GM19467 (cell line): ENCODE results near the gene DPEP1.
"Not testable (repeated sequence)": the region's sequence is repeated elsewhere in the genome, so short reads cannot be mapped to it uniquely, and the experiment has no call there.

Experiments
- ATAC-seq: cut with Tn5 transposase; IDR thresholded peaks from one replicate; pipeline ENCODE4 v1.9.1; 2021; ENCODE audit warnings: mild to moderate bottlenecking, moderate library complexity; ENCODE audit not compliant: unreplicated experiment

Gene DPEP1

DNA sequence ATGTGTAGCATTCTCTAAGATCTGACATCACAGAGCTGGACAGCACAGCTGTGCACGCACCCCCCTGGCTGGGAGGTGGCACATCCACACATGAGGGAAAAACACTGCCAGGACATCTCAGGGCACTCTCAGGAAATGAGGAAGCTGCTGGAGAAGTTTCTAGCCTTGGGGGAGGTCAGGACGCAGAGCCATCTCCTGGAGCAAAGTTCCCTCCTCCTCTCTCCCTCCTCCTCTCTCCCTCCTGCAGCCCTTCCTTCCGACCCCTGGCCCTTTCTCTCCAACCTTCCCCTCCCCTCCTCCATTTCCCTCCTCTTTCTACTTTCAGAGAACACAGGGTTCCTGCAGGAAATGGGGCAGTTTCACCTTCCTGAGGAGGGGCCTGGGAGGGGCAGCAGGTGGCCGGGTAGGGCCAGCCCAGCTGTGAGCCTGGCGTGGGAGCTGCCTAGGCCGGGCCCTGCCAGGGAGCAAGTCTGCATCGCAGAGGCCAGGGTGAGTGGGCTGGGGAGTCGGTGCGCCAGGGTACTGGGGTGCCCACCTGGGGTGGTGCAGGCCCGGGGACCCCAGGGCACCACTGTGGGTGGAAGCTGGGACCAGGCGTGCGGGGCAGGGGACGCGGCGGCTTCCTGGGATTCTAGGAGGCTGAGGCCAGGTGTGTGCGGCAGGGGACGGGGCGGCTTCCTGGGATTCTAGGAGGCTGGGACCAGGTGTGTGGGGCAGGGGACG is at the start of gene DPEP1:
Gene DPEP1, plus strand, starts transcription at position 412 of the 723 bp plus-strand sequence. CDS start 16,769 bp downstream, outside the sequence.
- ATAC-seq = no peak

DNA sequence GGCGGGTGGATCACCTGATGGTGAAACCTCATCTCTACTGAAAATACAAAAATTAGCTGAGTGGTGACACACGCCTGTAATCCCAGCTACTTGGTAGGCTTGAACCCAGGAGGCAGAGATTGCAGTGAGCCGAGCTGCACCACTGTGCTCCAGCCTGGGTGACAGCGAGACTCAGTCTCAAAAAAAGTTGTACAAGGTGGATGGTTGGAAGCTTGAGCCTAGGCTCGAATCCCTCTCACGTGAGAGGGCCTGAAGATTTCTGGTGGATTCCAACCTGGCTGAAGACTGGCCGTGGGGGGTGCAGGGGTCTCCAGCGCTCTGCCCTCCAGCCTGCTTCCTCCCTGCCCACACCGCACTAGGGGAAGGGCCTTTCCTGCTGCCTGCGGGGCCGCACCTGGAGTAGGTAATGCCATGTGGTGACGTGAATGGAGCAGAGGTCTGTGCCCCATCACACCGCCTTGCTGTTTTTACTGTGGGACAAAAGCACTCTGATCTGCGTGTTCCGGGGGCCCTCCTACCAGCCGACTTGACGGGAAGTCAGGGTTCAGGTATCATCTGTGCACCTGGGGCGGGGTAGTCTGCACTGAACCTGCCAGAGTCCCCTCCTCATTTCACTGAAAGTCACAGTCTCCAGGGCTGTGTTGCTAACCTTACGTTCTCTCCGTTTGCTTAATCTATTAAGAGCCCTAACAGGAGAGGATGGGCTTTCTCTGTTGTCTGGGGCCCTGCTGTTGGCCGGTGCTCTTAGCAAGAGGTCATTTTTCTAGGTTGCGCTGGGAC is 48.8 kb upstream of the DPEP1 start:
- no peak for ATAC-seq

DNA sequence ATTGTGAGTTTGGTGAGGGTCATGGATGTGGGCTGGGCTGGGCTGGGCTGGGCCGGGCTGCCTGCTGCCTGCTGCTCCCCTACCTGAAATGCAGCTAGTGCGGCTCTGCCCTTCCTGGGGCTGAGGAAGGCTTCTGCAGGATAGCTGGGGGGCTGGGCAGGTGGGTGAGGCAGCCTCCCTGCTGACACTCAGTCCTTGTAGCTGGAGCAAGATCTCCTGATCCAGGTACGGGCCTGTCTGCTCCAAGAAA is 48.3 kb upstream of the DPEP1 start:
- no peak for ATAC-seq

DNA sequence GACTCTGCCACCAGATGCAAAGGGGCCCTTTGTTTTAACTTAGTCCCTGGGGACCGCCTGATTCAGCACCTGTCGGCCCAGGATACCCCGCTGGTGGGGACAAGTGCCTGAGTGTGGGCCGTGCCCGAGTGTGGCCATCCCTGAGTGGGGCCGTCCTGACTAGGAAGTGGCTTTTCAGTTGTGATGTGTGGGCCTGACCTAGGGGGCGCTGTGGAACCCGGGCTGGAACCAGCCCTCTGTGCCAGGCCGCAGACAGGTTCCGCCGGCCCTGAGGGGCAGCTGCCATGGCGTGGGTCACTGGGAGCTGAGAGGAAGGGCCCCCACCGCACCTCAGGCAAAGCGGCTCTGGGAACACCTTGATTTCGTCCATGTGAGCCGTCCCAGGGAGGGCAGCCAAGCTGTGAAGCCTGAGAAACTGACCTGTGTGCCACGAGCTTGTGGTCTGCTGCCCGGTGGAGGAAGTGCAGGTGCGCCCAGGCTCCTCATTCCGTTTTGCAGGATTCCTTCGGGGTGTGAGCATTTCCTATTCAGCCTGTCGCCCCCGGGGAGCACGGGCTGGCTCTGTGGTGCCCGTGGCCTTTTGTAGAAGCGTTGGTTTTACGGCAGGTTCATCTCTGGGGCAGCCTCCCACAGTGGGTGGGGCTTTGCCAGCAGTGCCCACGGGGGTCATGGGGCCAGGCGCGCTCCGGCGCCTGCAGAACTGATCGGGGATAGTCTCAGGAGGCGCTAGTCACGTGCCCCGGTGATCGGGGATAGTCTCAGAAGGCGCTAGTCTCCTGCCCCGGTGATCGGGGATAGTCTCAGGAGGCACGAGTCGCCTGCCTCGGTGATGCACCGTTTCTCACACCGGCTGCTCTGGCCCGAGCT is 47.7 kb upstream of the DPEP1 start:
- no peak for ATAC-seq

DNA sequence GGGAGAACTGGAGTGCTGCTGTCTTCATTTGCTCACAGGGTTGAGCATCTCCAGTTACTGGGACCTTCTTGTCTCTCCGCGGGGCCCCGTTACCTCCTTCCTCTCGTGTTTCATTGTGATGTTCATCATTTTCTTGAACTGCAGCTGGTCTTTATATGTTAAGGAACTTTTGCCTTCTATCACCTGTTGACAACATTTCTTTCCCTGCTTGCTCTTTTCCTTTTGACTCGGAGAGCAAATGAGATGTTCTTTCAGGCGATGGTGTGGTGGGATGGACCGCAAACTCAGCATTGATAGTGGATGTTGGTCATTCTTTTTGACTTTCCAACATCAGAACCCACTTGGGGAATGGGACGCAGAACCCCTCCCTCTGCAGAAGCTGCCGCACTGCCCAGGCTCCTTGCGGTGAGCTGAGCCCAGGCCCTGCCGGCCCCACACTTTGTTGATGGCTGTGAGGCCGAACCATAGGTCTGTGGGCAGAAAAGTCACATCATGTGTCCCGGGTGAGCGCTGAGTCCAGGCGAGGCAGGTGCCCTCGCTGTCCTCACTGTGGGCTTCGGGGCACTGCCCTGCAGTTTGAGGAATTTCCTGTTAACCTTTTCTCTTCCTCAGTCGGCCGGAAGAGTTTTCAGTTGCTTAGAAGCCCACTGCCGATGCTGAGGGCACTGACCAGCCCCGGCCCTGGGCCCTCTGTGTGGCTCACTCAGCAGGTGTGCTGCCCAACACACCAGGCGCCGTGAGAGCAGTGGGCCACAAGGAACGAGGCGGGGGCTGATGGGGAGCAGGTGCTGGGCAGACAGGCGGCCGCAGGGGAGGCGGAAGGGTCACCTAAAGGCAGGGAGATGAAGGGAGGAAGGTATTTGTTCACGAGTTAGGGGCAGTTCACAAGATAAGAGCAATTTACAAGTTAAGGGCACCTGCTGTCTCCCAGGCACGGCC is 45.5 kb upstream of the DPEP1 start:
- ATAC-seq = no peak

DNA sequence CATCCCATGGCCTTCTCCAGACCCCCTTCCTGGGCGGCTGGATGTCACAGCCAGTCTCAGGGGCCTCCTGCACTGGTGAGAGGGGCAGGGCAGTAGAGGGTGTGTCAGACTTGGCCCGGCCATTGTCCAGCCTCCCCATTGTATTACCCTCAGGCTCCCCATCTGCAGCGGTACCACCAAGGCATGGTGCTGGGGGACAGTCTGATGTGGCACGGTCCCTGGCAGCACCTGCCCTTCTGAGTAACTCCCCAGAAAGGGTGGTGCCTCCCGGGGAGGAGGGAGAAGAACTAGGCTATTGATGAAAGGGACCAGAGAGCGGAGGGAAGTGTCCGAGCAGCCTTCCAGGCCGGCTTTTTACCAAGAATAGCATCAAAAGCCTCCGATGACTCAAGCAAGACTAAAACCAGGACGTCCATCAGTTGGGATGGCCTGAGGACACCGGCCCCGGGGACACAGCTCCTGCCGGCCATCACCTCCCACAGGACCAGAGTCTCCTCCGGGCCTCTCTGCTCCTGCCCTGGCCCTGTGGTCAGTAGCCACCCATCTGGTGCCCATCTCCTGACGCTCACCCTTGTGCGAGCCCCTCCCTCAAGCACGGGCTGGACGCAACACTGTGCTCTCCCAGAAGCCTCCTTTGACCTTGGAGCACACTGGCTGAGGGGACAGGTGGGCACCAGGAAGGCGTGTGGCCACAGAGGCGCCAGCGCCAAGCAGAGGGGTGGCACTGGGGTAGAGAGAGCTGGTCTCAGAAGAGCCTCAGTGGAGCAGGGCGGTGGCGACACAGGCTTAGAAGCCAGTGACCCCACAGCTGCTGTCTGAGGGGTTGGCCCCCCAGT is 43.7 kb upstream of the DPEP1 start:
- ATAC-seq = no peak

DNA sequence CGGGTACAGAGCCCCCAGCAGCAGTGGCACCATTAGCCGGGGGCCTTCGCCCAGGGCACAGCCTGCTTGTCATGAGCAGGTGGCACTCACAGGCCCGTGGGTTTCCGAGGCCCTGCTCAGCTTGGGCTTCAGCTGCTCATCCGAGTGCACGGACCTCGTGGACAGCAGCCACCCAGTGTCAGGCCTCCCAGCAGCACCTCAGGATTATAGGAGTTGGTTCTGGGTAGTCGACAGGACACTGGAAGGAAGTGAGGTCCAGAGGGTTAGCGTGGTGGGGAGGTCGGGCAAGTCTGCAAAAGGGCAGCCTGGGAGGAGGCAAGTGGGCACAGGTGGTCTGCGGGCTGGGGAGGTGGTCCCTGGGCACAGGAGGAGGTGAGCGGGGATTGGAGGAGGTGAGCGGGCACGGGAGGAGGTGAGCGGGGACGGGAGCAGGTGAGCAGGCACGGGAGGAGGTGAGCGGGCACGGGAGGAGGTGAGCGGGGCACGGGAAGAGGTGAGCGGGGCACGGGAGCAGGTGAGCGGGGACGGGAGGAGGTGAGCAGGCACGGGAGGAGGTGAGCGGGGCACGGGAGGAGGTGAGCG is 43.0 kb upstream of the DPEP1 start:
- no peak for ATAC-seq

DNA sequence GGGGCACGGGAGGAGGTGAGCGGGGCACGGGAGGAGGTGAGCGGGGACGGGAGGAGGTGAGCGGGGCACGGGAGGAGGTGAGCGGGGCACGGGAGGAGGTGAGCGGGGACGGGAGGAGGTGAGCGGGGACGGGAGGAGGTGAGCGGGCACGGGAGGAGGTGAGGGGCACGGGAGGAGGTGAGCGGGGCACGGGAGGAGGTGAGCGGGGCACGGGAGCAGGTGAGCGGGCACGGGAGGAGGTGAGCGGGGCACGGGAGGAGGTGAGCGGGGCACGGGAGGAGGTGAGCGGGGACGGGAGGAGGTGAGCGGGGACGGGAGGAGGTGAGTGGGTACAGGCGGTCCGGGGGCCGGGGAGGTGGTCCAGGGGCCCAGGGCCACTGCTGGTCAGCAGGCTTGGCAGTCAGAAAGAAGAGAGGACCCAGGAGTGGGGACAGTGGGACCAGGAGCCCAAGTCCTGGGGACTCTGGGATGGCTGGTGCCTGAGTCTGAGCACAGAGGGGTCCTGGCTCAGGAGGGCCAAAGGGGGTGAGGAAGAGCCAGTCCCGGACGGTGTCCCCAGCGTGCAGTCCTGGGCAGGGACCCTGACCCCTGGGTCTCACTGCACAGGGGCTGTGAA is 42.4 kb upstream of the DPEP1 start:
- ATAC-seq = not testable (repeated sequence)

DNA sequence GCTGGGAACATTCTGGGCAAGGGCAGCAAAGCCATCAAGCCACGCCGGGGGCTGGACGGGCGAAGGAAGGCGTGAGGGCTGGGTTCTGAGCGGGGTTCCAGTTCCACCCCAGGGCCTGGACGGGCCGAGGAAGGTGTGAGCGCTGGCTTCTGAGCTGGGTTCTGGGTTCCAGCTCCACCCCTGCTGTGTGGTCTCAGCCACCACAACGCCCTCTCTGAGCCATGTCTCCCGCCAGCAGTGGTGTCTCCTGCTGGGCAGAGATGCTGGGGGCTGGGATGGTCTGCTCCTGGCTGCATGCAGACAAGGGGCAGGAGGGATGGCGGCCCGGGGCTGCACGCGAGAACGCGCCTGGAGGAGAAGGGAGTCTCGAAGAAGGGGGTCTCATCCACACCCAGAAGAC is 41.8 kb upstream of the DPEP1 start:
- no peak for ATAC-seq

DNA sequence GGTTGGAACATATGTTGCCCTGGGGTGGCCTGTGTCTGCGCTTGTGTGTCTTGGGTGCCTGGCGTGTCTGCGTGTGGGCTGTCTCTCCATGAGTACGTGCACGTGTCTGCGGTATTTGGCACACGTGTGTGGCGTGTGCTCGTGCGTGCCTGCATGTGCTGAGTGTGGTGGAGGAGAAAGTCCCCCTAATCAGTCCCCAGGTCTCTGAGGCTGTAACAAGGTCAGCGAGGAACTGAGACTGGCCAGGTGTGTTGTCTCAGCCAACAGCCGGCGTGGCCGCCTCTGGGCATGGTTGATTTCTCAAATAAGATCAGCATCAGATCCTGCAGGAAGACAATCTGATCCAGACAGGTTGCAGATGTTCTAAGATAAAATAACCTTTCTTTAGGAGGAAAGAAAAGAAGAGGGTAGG is 41.4 kb upstream of the DPEP1 start:
- no peak for ATAC-seq

DNA sequence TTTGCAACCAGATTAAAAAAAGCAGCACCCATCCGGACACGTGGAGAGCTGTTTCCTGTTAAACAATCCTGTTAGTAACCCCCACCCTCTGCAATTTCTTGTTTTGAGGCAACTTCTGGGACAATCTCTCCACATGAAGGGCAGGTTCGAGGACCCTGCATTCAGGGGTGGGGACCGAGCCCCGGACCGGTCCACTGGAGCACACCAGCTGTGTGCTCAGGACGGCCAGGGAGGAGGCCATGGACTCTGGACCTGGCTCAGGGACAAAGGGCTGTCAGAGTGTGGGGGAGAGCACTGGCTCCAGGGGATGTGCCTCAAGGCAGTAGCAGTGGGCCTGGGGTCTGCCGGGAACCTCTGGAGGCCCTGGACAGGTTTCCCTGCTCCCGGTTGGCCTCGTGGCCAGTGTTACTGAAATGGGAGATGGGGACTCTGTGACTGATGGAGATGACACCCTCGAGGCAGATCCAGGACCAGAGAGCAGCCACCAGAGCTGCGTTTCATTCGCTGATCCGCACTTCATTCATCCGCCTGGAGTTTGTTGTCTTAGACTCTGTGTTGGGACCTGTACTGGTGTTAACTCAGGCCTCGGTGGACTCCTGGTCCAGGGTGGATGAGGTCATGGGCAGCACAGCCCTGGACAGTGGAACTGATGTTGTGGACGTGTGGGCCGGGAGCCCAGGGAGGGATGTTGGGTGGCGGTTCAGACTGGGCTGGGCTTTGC is 40.8 kb upstream of the DPEP1 start:
- ATAC-seq = no peak

DNA sequence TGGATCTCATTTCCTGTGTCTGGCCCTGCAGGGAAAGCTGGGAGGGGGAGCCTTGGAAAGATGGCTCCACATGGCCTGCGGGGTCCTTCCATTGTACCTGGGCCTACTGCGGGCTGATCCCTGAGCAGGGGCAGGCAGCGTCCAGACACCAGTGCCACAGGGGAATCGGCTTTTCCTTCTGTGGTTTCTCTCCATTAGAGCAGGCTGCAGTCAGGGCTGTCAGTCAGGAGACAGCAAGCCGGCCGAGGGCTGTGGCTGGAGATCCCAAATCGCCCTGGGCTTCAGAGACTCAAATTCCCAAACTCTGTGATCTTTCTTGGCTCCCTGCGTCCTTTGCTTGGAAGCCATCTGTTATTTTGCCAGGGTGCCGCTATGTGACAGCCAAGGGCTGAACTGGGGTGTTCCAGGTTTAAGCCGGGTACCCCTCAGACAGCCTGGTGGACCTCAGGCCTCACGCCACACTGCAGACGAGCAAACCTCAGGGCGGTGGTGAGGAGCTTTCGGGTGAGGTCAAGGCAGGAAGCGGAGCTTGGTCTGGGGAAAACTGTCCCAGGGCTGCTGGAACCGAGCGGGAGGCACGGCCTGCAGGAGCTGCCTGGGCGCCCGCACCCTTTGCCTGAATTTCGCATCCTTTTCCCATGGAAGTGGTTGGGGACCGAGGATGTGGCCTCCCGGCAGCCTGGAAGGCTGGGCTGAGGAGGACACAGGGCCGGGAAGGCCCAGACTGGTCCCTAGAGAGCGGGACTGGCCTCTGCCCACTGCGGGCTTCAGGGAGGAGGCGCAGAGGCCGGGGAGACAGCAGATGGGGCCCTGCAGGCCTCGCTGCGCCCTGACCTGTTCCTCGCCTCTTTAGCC is 39.4 kb upstream of the DPEP1 start:
- ATAC-seq = peak; percentile 5

DNA sequence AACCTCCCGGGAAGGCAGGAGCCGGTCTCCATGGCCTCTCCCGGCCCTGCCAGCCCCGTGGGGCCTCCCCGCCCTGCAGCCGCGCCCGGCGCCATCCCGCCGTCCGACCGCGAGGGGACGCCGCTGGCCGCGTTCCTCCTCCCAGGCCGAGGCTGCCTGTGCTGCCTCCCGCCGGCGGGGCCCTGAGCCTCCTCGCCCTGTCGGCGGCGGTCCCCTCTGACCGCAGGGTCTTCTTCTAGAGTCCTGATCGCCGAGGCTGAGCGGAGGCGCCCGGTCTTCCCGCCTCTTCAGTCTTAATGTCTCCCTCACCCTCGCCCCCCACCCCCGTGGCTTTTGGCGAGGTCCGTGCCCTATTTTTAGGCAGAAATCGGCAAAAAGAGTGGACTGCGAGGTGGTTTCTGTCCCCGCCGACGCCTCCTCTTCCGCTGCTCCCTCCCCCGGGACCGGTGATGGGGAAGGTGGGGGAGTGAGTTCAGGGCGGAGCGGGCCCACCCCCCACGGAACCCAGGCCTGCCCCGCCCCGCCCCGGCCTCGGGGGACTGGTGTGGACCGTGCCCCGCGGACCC is 38.7 kb upstream of the DPEP1 start:
- ATAC-seq = peak; percentile 44

DNA sequence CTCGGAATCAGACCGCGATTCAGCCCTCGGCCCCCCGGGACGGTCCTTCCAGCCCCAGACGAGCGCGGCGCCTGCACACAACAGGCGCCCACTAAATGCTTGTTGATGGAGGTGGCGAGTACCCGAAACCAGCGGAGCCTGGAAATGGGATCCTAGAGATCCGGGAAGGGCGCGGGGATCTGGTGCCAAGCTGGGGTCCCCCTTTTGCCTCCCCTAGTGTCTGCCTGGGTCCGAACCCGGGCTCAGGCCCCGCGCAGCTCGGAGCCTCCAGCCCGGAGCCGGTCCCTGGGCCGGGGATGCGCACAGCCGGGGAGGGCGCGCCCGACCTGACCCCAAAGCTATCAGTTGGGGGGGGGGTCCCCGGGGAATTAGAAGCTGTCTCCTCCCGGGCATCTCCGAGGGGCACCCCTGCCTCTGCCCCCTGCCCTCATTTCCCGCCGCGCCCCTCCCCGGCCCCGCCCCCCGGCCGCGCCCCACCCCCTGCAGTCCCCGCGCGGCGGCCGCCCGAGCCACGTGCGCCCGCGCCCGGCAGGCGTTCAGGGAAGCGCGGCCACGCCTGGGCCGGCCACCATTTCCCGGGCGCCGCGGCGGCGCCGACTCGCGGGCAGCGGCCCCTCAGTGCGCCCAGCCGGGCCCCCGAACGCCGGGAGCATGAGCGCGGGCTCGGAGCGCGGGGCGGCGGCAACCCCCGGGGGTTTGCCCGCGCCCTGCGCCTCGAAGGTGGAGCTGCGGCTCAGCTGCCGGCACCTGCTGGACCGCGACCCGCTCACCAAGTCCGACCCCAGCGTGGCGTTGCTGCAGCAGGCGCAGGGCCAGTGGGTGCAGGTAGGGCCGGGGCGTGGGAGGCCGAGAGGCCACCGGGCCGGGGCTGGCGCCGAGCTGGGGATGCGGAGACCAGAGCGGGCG is 37.9 kb upstream of the DPEP1 start, which contains the start of gene CPNE7:
Gene CPNE7, plus strand, starts transcription at position 512 of the 906 bp plus-strand sequence. Its CDS starts 140 bp downstream, at position 652.
- ATAC-seq = no peak

DNA sequence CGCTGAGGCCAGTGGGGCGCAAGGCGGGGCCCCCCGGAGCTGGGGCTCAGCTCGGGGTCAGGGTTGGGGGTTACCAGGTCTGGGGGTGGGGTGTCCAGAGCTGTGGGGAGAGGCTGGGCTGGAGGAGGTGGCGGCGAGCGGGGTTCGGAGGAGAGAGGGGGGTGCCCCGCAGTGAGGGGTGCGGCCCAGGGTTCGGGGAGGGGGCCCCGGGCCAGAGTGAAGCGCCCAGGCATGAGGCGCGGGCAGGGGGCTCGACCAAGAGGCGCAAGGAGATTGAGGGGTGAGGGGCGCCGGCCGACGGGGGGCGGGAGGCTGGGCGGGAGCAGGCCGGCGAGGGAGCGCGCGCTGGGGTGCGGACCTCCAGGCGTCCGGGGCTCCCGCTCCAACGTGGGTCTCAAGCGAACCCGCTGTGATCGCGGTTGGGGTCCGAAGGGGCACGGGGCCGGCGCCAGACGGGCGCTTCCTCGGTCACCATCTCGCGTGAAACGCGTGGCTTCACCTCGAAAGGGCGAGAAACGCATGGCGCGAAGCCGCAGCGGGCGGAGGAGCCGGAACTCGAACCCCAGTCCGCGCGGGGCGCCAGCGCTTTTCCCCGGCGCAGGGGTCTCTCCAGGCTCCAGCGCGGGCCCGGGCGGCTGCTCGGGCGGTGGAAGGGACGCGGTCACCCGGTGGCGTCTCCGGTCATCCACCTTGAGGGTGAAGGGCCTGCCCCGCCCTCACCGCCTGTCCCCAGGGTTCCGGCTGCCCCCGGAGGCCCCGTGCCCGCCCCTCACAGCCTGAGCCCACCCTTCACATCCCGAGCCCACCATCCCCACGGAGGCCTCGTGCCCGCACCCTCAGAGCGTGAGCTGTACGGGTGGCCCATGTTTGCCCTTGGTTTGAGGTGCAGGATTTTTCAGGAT is 37.0 kb upstream of the DPEP1 start:
- ATAC-seq = no peak
